HPDE6-E6E7 (cell line): ENCODE data around the gene RNPS1.
A peak's percentile ranks its signal among the peaks of the same experiment; 100 is the strongest.

Experiments used
- DNase-seq: peaks from one replicate; pipeline ENCODE4 v3.0.0; 2011; ENCODE audit warnings: missing footprints; ENCODE audit errors: extremely low spot score

Gene RNPS1, protein sequence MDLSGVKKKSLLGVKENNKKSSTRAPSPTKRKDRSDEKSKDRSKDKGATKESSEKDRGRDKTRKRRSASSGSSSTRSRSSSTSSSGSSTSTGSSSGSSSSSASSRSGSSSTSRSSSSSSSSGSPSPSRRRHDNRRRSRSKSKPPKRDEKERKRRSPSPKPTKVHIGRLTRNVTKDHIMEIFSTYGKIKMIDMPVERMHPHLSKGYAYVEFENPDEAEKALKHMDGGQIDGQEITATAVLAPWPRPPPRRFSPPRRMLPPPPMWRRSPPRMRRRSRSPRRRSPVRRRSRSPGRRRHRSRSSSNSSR

GRCh38 chr16:2267913-2268666 is at the start of gene RNPS1:
TSS of gene RNPS1 (minus strand) at chr16:2268126. CDS start at chr16:2264643, 3,483 bp downstream.
- DNase-seq = peak; percentile 97

DNA sequence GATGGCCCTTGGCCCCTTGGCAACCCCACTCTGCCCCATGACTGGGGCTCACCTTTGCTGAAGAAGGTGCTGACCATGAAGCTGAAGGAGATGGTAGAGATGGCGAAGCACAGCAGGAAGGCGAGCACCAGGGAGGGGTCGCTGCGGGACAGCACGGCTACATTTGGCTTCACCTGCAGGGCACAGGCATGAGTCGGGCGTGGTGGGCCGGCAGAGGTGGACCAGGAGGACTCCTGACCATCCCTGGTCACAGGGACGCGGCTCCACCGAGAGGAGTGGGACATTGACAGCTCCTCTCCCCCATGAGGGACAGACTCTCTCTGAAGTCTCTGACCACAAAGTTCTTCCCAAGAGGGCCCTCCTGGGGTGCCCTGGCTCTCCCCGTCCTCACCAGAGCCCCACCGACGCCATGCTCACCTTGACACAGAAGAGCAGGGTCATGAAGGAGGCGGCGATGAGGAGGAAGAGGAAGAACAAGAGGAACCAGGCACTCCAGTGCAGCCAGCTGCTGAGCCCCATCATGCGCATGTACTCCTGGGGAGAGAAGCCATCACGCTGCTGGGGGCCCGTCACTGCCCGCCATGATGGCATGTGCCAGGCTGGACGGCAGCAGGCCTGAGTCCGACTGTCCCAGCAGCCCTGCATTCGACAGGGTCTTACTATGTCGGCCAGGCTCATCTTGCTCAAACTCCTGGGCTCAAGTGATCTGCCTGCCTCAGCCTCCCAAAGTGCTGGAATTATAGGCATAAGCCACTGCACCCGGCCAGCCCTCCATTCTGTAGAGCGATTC is 49.5 kb upstream of the RNPS1 start:
- DNase-seq = no peak

DNA sequence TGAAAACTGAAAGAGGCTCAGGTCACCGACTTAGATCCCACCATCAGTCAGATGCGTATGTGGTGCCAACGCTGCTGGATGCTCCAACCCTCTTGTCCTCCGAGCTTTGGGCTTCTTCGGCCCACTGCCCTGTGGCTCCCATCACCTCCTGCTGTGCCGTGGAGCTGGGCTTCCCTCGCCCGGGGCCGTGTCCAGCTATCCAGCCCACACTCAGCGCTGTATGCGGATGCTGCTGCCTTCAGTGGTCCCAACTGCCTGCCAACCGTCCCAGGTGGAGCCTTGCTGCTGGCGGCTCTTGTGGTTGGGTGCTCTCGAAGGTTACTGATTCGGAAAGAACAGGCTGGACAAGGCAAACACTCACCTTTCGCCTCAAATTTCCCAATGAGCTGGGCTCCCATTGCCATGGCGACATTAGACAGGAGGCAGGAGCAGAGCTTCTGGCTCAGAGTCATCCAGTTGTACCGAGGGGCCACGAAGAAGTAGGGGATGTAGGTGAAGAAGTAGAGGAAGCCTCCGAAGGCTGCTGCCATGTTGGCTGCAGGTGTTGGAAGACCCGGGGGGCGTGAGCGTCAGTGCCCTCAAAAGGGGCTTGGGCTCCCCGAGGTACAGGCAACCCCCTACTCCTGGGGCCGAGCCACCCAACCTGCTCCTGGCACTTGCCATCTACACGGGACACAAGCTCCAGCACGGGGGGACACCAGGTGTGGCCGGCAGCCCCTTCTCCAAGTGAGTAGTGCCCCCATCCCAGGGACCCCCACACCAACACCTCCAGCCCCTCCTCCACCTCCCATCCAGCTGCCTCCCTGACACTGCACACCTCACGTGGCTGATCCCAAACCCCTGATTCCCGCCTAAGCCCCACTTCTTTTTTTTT is 40.4 kb upstream of the RNPS1 start:
- no peak for DNase-seq

DNA sequence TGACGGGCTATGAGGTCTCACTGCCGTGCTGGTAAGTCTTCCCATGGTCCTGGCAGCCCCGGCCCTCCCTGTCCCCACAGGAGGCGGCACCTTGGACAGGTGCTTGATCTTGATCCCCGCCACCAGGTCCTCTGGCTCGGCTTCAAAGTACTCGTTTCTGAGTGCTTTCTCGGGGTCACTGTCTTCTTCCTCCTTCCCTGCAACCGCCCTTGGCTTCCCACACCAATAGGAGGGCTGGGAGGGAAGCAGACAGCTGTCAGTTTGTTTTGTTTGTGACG is 31.9 kb upstream of the RNPS1 start:
- DNase-seq = no peak

- no peak for DNase-seq
Observed at GRCh38 chr16:2299121-2299914, 31.4 kb upstream of the RNPS1 start.

GRCh38 chr16:2298621-2299020 is 30.7 kb upstream of the RNPS1 start:
- no peak for DNase-seq

DNA sequence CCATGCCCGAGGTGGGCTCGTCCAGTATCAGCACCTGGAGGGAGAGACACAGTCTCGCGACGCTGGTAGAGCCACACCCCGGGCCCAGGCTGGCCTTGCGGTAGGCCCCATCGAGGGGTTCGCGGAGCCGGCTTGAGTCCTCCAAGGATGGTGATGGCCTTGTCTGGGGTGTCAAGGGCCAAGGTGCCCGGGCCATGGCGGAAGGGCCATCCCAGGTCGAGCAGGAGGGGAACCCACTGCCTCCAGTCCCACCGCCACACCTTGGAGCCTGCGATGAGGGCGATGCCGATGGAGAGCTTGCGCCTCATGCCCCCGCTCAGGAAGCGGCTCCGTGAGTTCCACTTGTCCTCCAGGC is 29.6 kb upstream of the RNPS1 start:
- no peak for DNase-seq

GRCh38 chr16:2296661-2297505 is 29.0 kb upstream of the RNPS1 start:
- DNase-seq = no peak

GRCh38 chr16:2295056-2295798 is 27.3 kb upstream of the RNPS1 start:
- no peak for DNase-seq

GRCh38 chr16:2292221-2292620 is 24.3 kb upstream of the RNPS1 start:
- DNase-seq = no peak

DNA sequence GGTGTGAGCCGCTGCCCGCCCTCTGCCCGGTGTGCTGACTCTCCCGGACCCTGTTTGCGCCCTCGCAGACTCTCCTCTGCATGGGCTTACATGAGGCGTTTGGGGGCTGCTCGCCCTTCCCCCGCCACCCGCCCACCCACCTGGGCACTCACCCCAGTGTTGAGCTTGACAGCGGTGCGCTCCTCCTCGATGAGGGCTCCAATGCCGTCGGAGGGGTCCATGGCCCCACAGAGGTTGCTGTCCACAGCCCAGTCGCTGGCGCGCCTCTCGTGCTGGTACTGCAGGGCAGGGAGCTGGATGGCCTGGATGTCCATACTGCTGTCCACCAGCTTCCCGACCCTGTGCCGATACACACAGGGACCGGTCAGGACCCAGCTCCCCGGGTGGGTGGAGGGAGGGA is 21.4 kb upstream of the RNPS1 start:
- no peak for DNase-seq

GRCh38 chr16:2288726-2289125 is 20.8 kb upstream of the RNPS1 start:
- DNase-seq = no peak

- no peak for DNase-seq
Observed at GRCh38 chr16:2287916-2288547, 20.1 kb upstream of the RNPS1 start.

DNA sequence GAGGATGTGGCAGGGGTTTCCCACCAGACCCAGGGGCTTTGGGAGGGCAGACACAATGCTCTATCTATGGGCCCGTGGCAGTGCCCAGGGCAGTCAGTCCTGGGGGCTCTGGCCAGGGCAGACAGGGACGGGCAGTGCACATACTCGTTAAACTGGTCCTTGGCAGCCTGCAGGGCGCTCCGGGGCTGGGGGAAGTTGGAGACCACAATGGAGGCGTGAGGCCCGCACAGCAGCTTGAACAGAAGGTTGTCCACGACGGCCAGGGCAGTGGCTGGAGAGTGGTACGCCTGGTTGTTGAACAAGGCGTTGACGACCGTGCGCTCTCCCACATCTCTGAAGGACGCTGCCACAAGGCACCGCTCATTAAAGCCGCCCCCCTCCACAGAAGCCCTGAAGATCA is 18.6 kb upstream of the RNPS1 start:
- DNase-seq = no peak

GRCh38 chr16:2285731-2286191 is 17.8 kb upstream of the RNPS1 start:
- no peak for DNase-seq

- DNase-seq = no peak
Observed at GRCh38 chr16:2284797-2285576, 17.1 kb upstream of the RNPS1 start.

DNA sequence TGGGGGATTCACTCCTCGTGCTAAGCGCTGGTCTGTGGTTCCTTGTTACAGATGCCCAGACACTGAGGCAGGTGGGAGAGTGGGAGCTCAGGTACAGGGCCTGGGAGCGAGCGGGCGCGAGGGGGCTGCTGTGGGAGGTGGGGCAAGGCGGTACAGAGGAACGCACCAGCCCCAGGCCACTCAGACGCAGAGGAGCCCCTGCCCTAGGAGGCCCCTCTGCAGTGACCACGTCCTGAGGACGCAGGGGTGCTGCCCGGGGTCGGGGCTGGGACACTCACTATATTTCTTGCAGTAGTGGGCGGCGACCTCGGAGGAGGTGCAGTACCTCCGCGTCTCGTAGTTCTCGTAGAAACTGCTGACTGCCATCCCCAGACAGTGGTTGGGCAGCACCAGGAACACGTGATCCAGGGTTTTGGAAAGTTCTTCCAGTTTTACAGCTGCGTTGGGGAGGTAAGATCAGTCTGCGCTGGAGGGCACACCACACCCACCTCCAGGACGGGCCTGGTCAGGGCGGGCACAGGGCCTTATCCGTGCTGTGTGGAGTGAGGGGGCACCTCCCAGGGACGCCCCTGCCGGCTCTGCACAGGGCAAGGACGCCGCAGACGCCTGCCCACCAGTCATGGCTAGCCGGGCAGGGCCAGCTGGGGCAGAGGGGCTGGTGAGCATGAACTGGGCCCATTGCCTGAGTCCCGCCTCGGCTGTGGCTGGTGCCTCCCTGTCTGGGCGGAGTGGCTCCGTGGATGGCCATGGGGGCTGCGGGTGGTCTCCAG is 16.3 kb upstream of the RNPS1 start:
- DNase-seq = no peak
